Raji (cell line): ENCODE results near the gene IL22RA2.

Experiments
- POLR2A ChIP-seq: IDR thresholded peaks from 2 replicates; pipeline ENCODE4 v1.6.1; 2011; ENCODE audit warnings: low read depth, low read length, control low read depth; ENCODE audit not compliant: insufficient read depth

The IL22RA2 gene

GRCh38 chr6:137120748-137121147 lies 52.7 kb downstream of the IL22RA2 start:
- no peak for TF ChIP-seq POLR2A

- no peak for TF ChIP-seq POLR2A
These were observed 54.0 kb downstream of the IL22RA2 start for GRCh38 chr6:137119196-137120104.

- no peak for TF ChIP-seq POLR2A
These were observed 55.9 kb downstream of the IL22RA2 start for GRCh38 chr6:137117581-137117980.

GRCh38 chr6:137116807-137117206 lies 56.6 kb downstream of the IL22RA2 start:
- TF ChIP-seq POLR2A = no peak

- no peak for TF ChIP-seq POLR2A
These were observed 57.8 kb downstream of the IL22RA2 start for GRCh38 chr6:137115658-137116057.

GRCh38 chr6:137112067-137112355 lies 61.4 kb downstream of the IL22RA2 start:
- TF ChIP-seq POLR2A = no peak

- TF ChIP-seq POLR2A = no peak
These were observed 62.0 kb downstream of the IL22RA2 start for GRCh38 chr6:137111296-137112066.

- TF ChIP-seq POLR2A = no peak
These were observed 65.7 kb downstream of the IL22RA2 start for GRCh38 chr6:137107767-137108105.

- no peak for TF ChIP-seq POLR2A
These were observed 67.3 kb downstream of the IL22RA2 start for GRCh38 chr6:137106183-137106582.

GRCh38 chr6:137105375-137105774 lies 68.1 kb downstream of the IL22RA2 start:
- no peak for TF ChIP-seq POLR2A

- no peak for TF ChIP-seq POLR2A
These were observed 68.5 kb downstream of the IL22RA2 start for GRCh38 chr6:137104926-137105325.

- no peak for TF ChIP-seq POLR2A
These were observed 70.5 kb downstream of the IL22RA2 start for GRCh38 chr6:137102851-137103492.

- no peak for TF ChIP-seq POLR2A
These were observed 71.2 kb downstream of the IL22RA2 start for GRCh38 chr6:137102050-137102848.

GRCh38 chr6:137099689-137100403 lies 73.6 kb downstream of the IL22RA2 start:
- no peak for TF ChIP-seq POLR2A
